Activated T-helper 1 cell treated with anti-CD3 and anti-CD28 coated beads, Interleukin-2, amount 50 U/mL, for 16 hours (primary cell): ENCODE measurements around the gene CDK5RAP2.

Source experiments
- DNase-seq, 2 donors: peaks; one replicate each; pipeline ENCODE4 v3.0.0-alpha.2; 2020; ENCODE audit warnings: low read depth in 1 of 2, low spot score in 1 of 2

Gene CDK5RAP2

GRCh38 chr9:120405134-120405533, 174.8 kb downstream of the CDK5RAP2 start:
- no peak for DNase-seq

DNA sequence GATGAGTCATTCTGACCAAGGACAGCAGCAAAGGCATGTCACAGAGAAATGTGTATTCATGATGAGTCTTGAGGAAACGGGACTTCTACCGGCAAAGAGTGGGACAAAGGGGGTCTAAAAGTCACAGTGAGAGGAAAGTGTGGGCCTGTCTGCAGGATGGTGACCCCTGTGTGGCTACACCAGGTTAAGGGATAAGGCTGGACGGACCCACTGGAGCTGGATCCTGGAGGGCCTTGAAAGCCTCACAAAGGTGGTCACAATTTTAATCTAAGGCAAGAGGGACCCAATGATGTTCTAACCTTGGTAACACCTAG, 176.5 kb downstream of the CDK5RAP2 start:
- no peak for DNase-seq

GRCh38 chr9:120402741-120403542, 177.0 kb downstream of the CDK5RAP2 start:
- DNase-seq, result no peak

- no peak for DNase-seq
Observed at GRCh38 chr9:120399940-120400339, 180.0 kb downstream of the CDK5RAP2 start.

DNA sequence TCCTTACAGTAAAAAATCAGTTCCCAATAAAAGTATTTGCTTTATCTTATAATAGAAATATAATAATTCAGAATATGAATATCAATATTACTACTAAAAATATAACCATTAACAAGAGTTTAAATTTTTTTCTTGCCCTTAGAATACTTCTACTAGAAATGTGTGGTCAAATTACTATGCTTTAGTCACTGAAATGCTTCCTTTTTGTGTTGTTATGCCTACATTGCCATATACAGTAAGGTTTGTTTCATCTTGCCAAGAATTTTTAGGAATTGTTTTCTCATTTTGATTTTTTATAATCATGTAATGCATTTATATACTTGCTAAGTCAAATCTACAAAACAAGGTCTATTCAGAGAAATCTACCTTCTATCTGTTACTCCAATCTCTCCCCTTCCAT, 181.7 kb downstream of the CDK5RAP2 start:
- no peak for DNase-seq

- DNase-seq, result no peak
Observed at GRCh38 chr9:120397453-120397852, 182.5 kb downstream of the CDK5RAP2 start.

GRCh38 chr9:120396931-120397330, 183.0 kb downstream of the CDK5RAP2 start:
- DNase-seq, result no peak

- no peak for DNase-seq
Observed at GRCh38 chr9:120396418-120396817, 183.5 kb downstream of the CDK5RAP2 start.

DNA sequence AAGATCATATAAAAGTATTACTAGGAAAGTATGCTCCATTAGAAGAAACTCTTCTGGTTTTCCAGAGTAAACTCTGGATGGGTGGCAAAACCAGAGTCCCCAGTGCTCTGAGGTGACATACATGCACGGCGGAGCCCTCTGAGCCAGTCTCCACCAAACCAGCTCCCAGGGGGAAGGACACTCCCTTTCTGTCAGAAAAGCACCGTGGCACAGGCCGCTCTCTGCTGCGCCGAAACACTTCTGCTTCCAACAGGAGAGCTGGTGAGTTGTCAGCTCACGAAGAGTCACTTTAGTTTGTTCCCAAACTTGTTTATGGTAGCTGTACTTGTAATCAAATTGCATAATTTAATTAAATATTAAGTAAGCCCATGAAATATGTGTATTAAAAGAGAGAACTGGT, 184.6 kb downstream of the CDK5RAP2 start:
- no peak for DNase-seq

GRCh38 chr9:120394058-120394669, 185.8 kb downstream of the CDK5RAP2 start:
- no peak for DNase-seq

- no peak for DNase-seq
Observed at GRCh38 chr9:120393386-120394057, 186.4 kb downstream of the CDK5RAP2 start.

DNA sequence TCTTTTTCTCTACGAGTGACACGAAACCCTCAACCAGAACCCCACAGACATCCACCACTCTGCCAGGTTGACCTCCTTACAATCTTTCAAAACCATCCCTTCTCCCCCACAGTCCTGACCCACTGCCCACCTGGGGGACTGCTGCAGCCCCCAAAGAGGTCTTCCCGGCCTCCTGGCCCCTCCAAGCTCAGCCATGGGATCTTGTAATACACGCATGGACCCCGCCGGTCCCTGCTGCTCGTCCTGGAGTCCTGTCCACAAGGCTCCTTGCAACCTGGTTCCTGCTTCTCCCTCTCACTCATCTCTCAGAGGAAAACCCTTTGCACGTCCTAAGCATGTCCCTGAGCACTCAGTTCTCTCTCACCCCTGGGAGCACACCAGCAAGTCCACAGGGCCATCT, 187.3 kb downstream of the CDK5RAP2 start:
- no peak for DNase-seq

- DNase-seq, result no peak
Observed at GRCh38 chr9:120392245-120392644, 187.7 kb downstream of the CDK5RAP2 start.

- DNase-seq, result no peak
Observed at GRCh38 chr9:120391691-120392090, 188.3 kb downstream of the CDK5RAP2 start.

DNA sequence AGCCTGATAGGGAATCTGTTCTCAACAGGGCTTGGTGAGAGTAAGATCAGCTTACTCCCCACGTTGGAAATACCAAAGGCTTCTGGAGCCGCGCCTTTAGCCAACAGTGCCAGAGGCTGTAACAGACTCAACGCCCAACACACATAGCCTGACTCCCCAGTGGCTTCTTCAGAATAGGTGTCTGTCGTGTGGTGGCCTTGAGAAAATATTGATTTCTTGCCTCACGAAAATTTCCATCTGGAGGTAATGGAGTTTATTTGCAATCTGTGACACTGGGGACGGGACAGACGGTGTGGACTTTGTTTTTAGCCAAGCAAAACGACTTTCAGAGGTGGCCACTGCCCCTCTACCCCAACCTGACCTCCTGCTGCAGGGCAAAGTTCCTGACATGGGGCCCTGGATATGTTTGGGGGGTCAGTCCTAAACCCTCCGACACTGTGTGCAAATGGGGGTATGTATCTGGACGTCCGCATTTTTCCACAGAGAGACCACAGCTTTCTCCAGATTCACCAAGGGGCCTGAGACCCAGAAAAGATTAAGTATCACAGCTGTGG, 189.3 kb downstream of the CDK5RAP2 start:
- no peak for DNase-seq

GRCh38 chr9:120389867-120390266, 190.1 kb downstream of the CDK5RAP2 start:
- DNase-seq, result no peak

GRCh38 chr9:120389300-120389699, 190.7 kb downstream of the CDK5RAP2 start:
- no peak for DNase-seq

GRCh38 chr9:120388003-120388855, 191.7 kb downstream of the CDK5RAP2 start:
- no peak for DNase-seq

DNA sequence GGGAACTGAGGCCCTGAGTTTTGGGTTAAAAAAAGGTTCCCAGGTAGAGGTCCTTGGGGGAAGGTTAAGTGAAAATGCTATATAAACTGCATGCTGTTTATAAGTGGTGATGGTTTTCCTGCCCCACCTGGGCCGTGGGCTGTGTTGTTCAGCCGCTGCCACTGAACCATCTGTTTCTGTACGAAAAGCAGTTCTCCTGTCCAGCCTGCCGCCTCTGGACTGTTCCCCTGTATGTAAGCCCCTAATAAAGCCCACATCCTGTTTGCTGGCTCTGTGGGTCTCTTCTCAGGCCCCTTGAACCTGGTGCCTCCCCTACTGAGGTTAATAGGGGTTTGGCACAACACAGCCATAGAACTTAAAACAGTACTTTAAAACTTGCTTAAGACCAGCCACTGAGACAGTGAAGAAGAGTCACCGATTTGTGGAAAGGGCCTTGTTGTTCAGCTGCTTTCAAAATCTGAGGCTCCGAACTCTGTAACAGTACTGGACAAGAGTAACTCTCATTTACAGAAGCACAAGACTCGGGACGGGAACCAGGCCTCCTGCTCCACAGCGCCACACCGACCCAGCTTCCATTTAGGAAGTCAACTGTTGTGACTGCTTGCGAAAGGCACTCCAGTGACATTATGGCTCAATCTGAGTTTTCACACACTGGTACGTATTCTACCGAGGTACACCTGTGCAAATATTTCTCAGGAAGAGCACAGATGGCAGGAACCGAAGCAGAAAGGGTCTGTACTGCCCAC, 192.5 kb downstream of the CDK5RAP2 start:
- DNase-seq, result no peak

DNA sequence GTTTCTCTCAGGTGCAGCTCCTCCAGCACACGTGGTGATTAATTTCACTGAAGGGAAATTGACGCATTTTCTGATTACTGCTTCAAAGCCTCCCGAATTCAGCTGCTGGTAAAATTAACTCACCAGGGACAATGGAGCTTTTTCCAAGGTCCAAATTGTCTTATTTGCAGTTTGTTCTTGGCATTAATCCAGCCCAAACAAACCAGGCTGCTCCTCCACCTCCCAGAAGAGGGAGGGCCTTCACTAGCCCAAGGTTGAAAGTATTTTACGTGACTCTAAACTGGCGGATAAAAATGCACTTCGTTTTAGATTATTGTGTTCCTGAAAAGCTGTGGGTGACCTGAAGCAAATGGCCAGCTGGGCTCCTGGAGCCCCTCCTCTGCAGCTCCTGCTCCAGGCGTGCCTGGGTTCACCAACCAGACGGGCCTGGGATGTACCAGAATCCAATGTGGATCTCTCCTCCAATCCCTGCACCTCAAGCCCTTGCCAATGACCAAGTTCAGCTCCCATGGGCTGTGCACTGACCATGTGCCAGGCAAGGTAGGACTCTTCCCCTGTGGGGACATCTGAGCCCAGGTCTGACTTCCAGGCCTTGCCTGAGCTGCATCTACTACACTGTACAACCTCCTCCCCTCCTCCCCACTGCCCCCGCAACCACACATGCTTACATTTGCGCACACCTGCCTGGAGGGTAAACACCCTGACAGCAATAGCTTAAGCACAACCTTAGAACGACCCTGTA, 193.4 kb downstream of the CDK5RAP2 start:
- no peak for DNase-seq
